ENCODE measurements around the gene OCIAD1.
A peak's percentile ranks its signal among the peaks of the same experiment; 100 is the strongest.

The OCIAD1 gene

GRCh38 chr4:48902266-48902665, 71.4 kb downstream of the OCIAD1 start:
- H3K36me3 ChIP-seq (ENCODE audit: insufficient read depth): no peaks in the 10 kb centered on the region
- H3K4me3 ChIP-seq (IDR thresholded peaks at IDR 0.05; ENCODE audit: insufficient read depth, low read depth, low read length): no peak overlapping the region
- no peaks in the 10 kb centered on the region for H4K20me1 ChIP-seq (ENCODE audit: insufficient read depth)
- TF ChIP-seq CTCF (conservative IDR thresholded peaks at IDR 0.05; ENCODE audit: low read depth, low read length): no peak
- H3K79me2 ChIP-seq (ENCODE audit: insufficient read depth, low read depth): no peaks in the 10 kb centered on the region
- H3K4me1 ChIP-seq (ENCODE audit: low read depth, poor library complexity, severe bottlenecking): peaks cover 36% of the 10 kb centered on the region
- no peaks in the 10 kb centered on the region for H3K27me3 ChIP-seq (ENCODE audit: insufficient read depth, low read depth)
- H3K9ac ChIP-seq: no peak overlapping the region
- H2AFZ ChIP-seq (ENCODE audit: low read depth): no peak overlapping the region
- no peak overlapping the region for H3K4me2 ChIP-seq
- no peak overlapping the region for H3K27ac ChIP-seq

- H3K79me2 ChIP-seq (ENCODE audit: insufficient read depth, low read depth): no peaks in the 10 kb centered on the region
- H3K4me2 ChIP-seq: peak overlapping the region; percentile 14; the same call in 1 of the 2 replicates
- H2AFZ ChIP-seq (ENCODE audit: low read depth): no peak overlapping the region
- H3K9ac ChIP-seq: no peak overlapping the region
- no peaks in the 10 kb centered on the region for H4K20me1 ChIP-seq (ENCODE audit: insufficient read depth)
- H3K4me1 ChIP-seq (ENCODE audit: low read depth, poor library complexity, severe bottlenecking): peaks cover 36% of the 10 kb centered on the region
- H3K27ac ChIP-seq: no peak overlapping the region
- no peaks in the 10 kb centered on the region for H3K27me3 ChIP-seq (ENCODE audit: insufficient read depth, low read depth)
- no peaks in the 10 kb centered on the region for H3K36me3 ChIP-seq (ENCODE audit: insufficient read depth)
- peak overlapping the region; percentile 0 for H3K4me3 ChIP-seq (IDR thresholded peaks at IDR 0.05; ENCODE audit: insufficient read depth, low read depth, low read length)
- no peak for TF ChIP-seq CTCF (conservative IDR thresholded peaks at IDR 0.05; ENCODE audit: low read depth, low read length)
Measured at GRCh38 chr4:48904101-48904500, 73.2 kb downstream of the OCIAD1 start.

GRCh38 chr4:48904541-48905142, 73.8 kb downstream of the OCIAD1 start:
- Histone ChIP-seq H3K4me1 (ENCODE audit: low read depth, poor library complexity, severe bottlenecking) (peaks cover 36% of the 10 kb centered on the region), H4K20me1 (ENCODE audit: insufficient read depth) (no peaks in the 10 kb centered on the region), H3K27ac (no peak overlapping the region), H2AFZ (ENCODE audit: low read depth) (no peak overlapping the region), H3K27me3 (ENCODE audit: insufficient read depth, low read depth) (no peaks in the 10 kb centered on the region), H3K36me3 (ENCODE audit: insufficient read depth) (no peaks in the 10 kb centered on the region), H3K4me2 (peak overlapping the region; percentile 14; the same call in 1 of the 2 replicates), H3K79me2 (ENCODE audit: insufficient read depth, low read depth) (no peaks in the 10 kb centered on the region), H3K4me3 (IDR thresholded peaks at IDR 0.05; ENCODE audit: insufficient read depth, low read depth, low read length) (peak overlapping the region; percentile 0), H3K9ac (no peak overlapping the region)
- TF ChIP-seq CTCF (conservative IDR thresholded peaks at IDR 0.05; ENCODE audit: low read depth, low read length): no peak

GRCh38 chr4:48905363-48906015, 74.6 kb downstream of the OCIAD1 start:
- Histone ChIP-seq H3K4me2 (peak overlapping the region; percentile 96), H4K20me1 (ENCODE audit: insufficient read depth) (no peaks in the 10 kb centered on the region), H3K9ac (no peak overlapping the region), H3K4me1 (ENCODE audit: low read depth, poor library complexity, severe bottlenecking) (peaks cover 36% of the 10 kb centered on the region), H3K27me3 (ENCODE audit: insufficient read depth, low read depth) (no peaks in the 10 kb centered on the region), H3K36me3 (ENCODE audit: insufficient read depth) (no peaks in the 10 kb centered on the region), H2AFZ (ENCODE audit: low read depth) (no peak overlapping the region), H3K79me2 (ENCODE audit: insufficient read depth, low read depth) (no peaks in the 10 kb centered on the region), H3K4me3 (IDR thresholded peaks at IDR 0.05; ENCODE audit: insufficient read depth, low read depth, low read length) (peak overlapping the region; percentile 0), H3K27ac (no peak overlapping the region)
- no peak for TF ChIP-seq CTCF (conservative IDR thresholded peaks at IDR 0.05; ENCODE audit: low read depth, low read length)

All from KMS-11 (cell line).